Endothelial cell (in vitro differentiated cells): ENCODE results near the gene FAM117A. TPM values are rescaled to one million over a fixed set of nuclear protein-coding genes. Genes with fewer than 3 reads are reported as not detected.
A peak's percentile ranks its signal among the peaks of the same experiment; 100 is the strongest.
"Not testable (repeated sequence)": the region's sequence is repeated elsewhere in the genome, so short reads cannot be mapped to it uniquely, and the experiment has no call there.

Experiments
- DNase-seq: peaks from one replicate; pipeline ENCODE4 v3.0.0; 2021; ENCODE audit warnings: low spot score
- H3K27ac Mint-ChIP-seq: one replicate; pipeline ENCODE4 v1.8.0; 2021; ENCODE audit warnings: mixed read lengths, inconsistent platforms; ENCODE audit not compliant: unreplicated experiment
- H3K27me3 Mint-ChIP-seq: one replicate; pipeline ENCODE4 v1.8.0; 2021; ENCODE audit warnings: mild to moderate bottlenecking, moderate library complexity, mixed read lengths, inconsistent platforms; ENCODE audit not compliant: unreplicated experiment
- H3K36me3 Mint-ChIP-seq: one replicate; pipeline ENCODE4 v1.8.0; 2021; ENCODE audit warnings: mild to moderate bottlenecking, low read depth, mixed read lengths, inconsistent platforms; ENCODE audit not compliant: unreplicated experiment
- H3K4me1 Mint-ChIP-seq: one replicate; pipeline ENCODE4 v1.8.0; 2021; ENCODE audit warnings: mild to moderate bottlenecking, mixed read lengths, inconsistent platforms; ENCODE audit not compliant: unreplicated experiment
- H3K4me3 Mint-ChIP-seq: one replicate; pipeline ENCODE4 v1.8.0; 2021; ENCODE audit warnings: mild to moderate bottlenecking, mixed read lengths, inconsistent platforms; ENCODE audit not compliant: unreplicated experiment
- H3K9me3 Mint-ChIP-seq: one replicate; pipeline ENCODE4 v1.8.0; 2021; ENCODE audit warnings: mixed read lengths, inconsistent platforms; ENCODE audit not compliant: unreplicated experiment
- total RNA-seq: library from RNA; stranded (reverse); fragmentation: NEBNext Ultra II Directional; extraction: Animal tissue kit (Norgen Biotek cat#: 25700); gene quantifications from one replicate; pipeline ENCODE4 v1.2.1, GENCODE V29; 2021; ENCODE audit not compliant: unreplicated experiment
- TF ChIP-seq, protein P1 (sequence below): fragments of 200-600 bp; sonication (generic); IDR thresholded peaks from one replicate; pipeline ENCODE4 v1.5.0; 2021; ENCODE audit warnings: antibody characterized with exemption; ENCODE audit not compliant: unreplicated experiment

The FAM117A gene
- total RNA-seq, 1 donor from 2014 or later, result 9.2 TPM

- Mint-ChIP-seq H3K27me3 (peaks cover 6% of the 10 kb centered on the region), H3K27ac (no peak overlapping the region), H3K4me3 (peak overlapping the region; percentile 95), H3K9me3 (no peaks in the 10 kb centered on the region), H3K4me1 (peaks cover 12% of the 10 kb centered on the region), H3K36me3 (no peaks in the 10 kb centered on the region)
- no peak for DNase-seq
- TF ChIP-seq, protein P1, sequence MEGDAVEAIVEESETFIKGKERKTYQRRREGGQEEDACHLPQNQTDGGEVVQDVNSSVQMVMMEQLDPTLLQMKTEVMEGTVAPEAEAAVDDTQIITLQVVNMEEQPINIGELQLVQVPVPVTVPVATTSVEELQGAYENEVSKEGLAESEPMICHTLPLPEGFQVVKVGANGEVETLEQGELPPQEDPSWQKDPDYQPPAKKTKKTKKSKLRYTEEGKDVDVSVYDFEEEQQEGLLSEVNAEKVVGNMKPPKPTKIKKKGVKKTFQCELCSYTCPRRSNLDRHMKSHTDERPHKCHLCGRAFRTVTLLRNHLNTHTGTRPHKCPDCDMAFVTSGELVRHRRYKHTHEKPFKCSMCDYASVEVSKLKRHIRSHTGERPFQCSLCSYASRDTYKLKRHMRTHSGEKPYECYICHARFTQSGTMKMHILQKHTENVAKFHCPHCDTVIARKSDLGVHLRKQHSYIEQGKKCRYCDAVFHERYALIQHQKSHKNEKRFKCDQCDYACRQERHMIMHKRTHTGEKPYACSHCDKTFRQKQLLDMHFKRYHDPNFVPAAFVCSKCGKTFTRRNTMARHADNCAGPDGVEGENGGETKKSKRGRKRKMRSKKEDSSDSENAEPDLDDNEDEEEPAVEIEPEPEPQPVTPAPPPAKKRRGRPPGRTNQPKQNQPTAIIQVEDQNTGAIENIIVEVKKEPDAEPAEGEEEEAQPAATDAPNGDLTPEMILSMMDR, result no peak
These were observed 1.6 kb downstream of the FAM117A start for GRCh38 chr17:49762151-49762941.

GRCh38 chr17:49760932-49761558 is 2.9 kb downstream of the FAM117A start:
- Mint-ChIP-seq H3K4me3 (no peak overlapping the region), H3K36me3 (no peaks in the 10 kb centered on the region), H3K4me1 (peaks cover 12% of the 10 kb centered on the region), H3K27ac (no peak overlapping the region), H3K27me3 (peaks cover 6% of the 10 kb centered on the region), H3K9me3 (no peaks in the 10 kb centered on the region)
- TF ChIP-seq, protein P1, result no peak
- no peak for DNase-seq

GRCh38 chr17:49760296-49760695 is 3.6 kb downstream of the FAM117A start:
- H3K4me1 Mint-ChIP-seq, result peaks cover 12% of the 10 kb centered on the region
- no peaks in the 10 kb centered on the region for H3K9me3 Mint-ChIP-seq
- H3K27me3 Mint-ChIP-seq, result peaks cover 3% of the 10 kb centered on the region
- no peak for DNase-seq
- TF ChIP-seq, protein P1, result no peak
- no peak overlapping the region for H3K27ac Mint-ChIP-seq
- no peak overlapping the region for H3K4me3 Mint-ChIP-seq
- no peaks in the 10 kb centered on the region for H3K36me3 Mint-ChIP-seq

DNA sequence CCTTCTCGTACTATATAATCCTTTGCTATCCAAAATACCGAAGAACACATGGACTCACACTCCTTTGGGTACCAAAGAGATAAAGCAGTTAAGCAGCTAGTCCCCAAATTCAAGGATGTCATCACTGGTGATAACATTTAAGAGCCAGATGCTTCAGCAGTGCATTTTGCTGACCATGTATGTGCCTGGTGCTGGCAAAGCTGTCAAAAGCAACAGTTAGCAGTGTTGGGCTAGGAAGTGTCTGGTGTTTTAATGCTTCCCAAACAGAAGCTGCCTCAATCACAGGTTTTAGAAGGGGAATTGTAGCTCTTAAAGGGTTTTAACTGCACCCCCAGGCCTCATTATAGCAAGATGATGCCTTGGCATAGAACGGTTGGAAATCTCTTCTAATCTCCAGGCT is 4.7 kb downstream of the FAM117A start:
- no peaks in the 10 kb centered on the region for H3K9me3 Mint-ChIP-seq
- H3K27me3 Mint-ChIP-seq, result no peaks in the 10 kb centered on the region
- H3K27ac Mint-ChIP-seq, result no peak overlapping the region
- no peaks in the 10 kb centered on the region for H3K36me3 Mint-ChIP-seq
- peaks cover 8% of the 10 kb centered on the region for H3K4me1 Mint-ChIP-seq
- no peak for DNase-seq
- TF ChIP-seq, protein P1, result no peak
- no peak overlapping the region for H3K4me3 Mint-ChIP-seq

DNA sequence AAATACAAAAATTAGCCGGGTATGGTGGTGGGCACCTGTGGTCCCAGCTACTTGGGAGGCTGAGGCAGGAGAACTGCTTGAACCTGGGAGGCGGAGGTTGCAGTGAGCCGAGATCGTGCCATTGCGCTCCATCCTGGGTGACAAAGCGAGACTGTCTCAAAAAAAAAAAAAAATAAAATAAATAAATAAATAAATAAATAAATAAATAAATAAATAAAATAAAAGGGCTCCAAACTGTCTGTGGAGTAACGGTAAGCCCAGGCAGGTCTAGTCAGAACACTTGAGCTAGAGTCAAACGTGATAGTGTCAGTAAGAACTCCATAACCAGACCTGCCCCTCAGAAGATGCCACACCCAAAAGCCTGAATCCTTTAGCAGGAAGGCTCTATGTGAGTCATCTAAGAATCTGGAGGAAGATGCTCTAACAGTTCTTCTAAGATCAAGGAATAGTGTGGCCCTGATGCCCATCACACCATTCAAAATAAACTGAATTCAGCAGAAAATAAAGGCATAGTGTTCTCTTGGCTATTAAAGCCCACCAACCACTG is 5.4 kb downstream of the FAM117A start:
- H3K27me3 Mint-ChIP-seq, H3K9me3 Mint-ChIP-seq, H3K4me1 Mint-ChIP-seq, H3K27ac Mint-ChIP-seq, DNase-seq, H3K36me3 Mint-ChIP-seq, H3K4me3 Mint-ChIP-seq: not testable (repeated sequence)
